Neural progenitor cell (in vitro differentiated cells): ENCODE data around the gene MINDY3.

Source experiments
- CTCF ChIP-seq: fragments of 200-600 bp; sonication (generic); IDR thresholded peaks from 2 replicates; pipeline ENCODE4 v1.5.1; 2017; ENCODE audit warnings: antibody characterized with exemption, mild to moderate bottlenecking
- EZH2 ChIP-seq: fragments of 200-600 bp; sonication (generic); IDR thresholded peaks from 2 replicates; pipeline ENCODE4 v1.6.1; 2017; ENCODE audit warnings: antibody characterized with exemption, mild to moderate bottlenecking, moderate library complexity
- EZH2phosphoT487 ChIP-seq: fragments of 200-600 bp; sonication (generic); IDR thresholded peaks from 2 replicates; pipeline ENCODE4 v1.6.1; 2017; ENCODE audit warnings: antibody characterized with exemption

GRCh38 chr10:15796762-15797161 lies 63.5 kb downstream of the MINDY3 start:
- TF ChIP-seq CTCF, result no peak
- TF ChIP-seq EZH2phosphoT487, result no peak
- TF ChIP-seq EZH2, result no peak
